Mesodermal cell (in vitro differentiated cells): ENCODE data around the gene COX4I2.

Experiments
- H3K27ac ChIP-seq: 2 replicates; pipeline ENCODE4 v1.7.0; 2013; ENCODE audit warnings: mild to moderate bottlenecking, low read depth, low read length, moderate library complexity; ENCODE audit not compliant: severe bottlenecking
- H3K36me3 ChIP-seq: 2 replicates; pipeline ENCODE4 v1.7.1; 2013; ENCODE audit warnings: mild to moderate bottlenecking, low read length, moderate library complexity; ENCODE audit not compliant: control insufficient read depth, insufficient read depth
- H3K4me1 ChIP-seq: one replicate; pipeline ENCODE4 v1.7.1; 2013; ENCODE audit warnings: mild to moderate bottlenecking, low read length; ENCODE audit not compliant: insufficient read depth, control insufficient read depth, poor library complexity, severe bottlenecking
- H3K4me3 ChIP-seq: 2 replicates; pipeline ENCODE4 v1.7.0; 2013; ENCODE audit warnings: low read length, control low read depth, mild to moderate bottlenecking; ENCODE audit not compliant: insufficient read depth, poor library complexity, severe bottlenecking; ENCODE audit errors: extremely low read depth
- H3K9me3 ChIP-seq: 2 replicates; pipeline ENCODE4 v1.7.1; 2013; ENCODE audit warnings: mild to moderate bottlenecking, low read length, moderate library complexity; ENCODE audit not compliant: control insufficient read depth
- WGBS, 2 experiments: methylation state at CpG; one replicate each; pipeline ENCODE4 v1.1.5; 2013; ENCODE audit warnings: missing lambda C conversion rate in 2 of 2; ENCODE audit not compliant: insufficient coverage in 2 of 2; 5-methylcytosine and 5-hydroxymethylcytosine counted together

The COX4I2 gene

DNA sequence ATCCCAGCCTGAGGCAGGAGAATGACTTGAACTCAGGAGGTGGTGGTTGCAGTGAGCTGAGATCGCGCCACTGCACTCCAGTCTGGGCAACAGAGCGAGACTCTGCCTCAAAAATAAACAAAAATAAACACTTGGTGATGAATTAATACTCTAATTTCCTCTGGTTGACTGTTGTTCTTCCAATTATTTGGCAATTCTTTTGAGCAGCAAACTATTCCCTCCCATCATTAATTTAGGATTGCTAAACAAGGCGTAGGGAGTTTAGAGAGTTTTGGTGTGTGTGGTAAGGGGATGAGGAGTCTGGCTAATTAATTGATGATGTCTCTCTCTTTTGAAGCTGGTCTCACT is 35.3 kb upstream of the COX4I2 start:
- Histone ChIP-seq H3K36me3 (peaks cover 19% of the 10 kb centered on the region), H3K4me1 (peaks cover 15% of the 10 kb centered on the region), H3K4me3 (no peak overlapping the region), H3K9me3 (no peaks in the 10 kb centered on the region), H3K27ac (peak overlapping the region; percentile 99)
- WGBS, 2 experiments = no CpG with 5 or more reads among the region's 4 CpGs

DNA sequence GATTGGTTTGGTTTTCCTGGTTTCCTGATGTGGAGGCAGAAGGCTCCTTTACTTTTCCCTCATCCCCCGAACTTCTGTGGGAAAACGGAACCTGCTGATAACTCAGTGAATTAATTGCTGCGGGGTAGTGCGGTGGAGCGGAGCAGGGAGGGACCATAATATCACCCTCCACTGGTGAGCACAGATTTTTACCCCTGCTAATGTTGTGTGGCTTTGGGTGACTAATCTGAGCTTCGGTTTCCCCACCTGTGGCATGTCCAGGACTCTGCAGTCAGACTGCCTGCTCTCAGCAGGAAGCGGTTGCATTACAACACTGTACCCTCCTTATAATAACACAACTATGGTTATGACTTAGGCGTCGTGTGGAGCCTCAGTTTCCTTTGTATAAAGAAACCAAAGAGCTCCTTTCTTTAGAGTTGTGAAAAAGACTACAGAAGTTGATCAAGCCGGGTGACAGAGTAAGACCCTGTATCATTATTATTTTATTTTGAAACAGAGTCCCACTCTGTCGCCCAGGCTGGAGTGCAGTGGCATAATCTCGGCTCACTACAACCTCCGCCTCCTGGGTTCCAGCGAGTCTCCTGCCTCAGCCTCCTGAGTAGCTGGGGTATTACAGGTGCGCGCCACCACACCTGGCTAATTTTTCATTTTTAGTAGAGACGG is 34.8 kb upstream of the COX4I2 start:
- H3K4me1 ChIP-seq = peaks cover 20% of the 10 kb centered on the region
- H3K9me3 ChIP-seq = no peaks in the 10 kb centered on the region
- H3K27ac ChIP-seq = peak overlapping the region; percentile 99
- WGBS, 2 experiments = 87 to 91% methylated on average over 11 of the region's 17 CpGs
- no peak overlapping the region for H3K4me3 ChIP-seq
- peaks cover 19% of the 10 kb centered on the region for H3K36me3 ChIP-seq

DNA sequence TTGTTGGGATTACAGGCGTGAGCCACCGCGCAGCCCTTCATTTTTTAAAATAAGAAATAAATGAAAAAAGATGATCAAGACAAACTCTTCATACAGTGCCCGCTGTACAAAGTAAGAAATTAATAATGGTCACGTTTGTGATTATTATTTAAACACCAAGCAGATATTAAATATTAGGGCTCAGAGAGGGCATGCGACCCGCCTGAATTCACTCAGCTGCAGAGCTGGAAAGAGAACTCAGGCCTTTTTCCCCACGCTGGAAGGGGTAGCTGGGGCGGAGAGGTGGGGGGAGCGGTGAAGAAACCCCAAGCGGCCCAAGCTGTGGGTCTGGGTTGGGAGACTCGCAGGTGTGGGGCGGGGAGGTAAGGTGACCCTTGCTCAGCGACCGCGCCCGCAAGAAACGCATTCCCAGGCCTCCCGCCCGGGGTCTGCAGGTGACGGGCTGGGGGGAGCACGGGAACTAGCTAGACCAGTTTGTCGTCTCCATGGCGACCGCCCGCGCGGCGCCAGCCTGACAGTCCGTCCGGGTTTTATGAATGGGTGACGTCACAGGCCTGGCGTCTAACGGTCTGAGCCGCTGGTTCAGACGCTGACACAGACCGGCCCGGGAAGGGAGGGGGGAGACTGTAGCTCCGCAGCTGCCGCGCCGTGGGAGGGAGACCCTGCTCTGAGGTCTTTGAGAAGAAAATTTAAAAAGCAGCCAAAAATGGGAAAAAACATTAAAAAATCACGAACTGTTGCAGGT is 33.7 kb upstream of the COX4I2 start:
- Histone ChIP-seq H3K4me3 (peak overlapping the region; percentile 91), H3K4me1 (peaks cover 27% of the 10 kb centered on the region), H3K9me3 (no peaks in the 10 kb centered on the region), H3K36me3 (peaks cover 19% of the 10 kb centered on the region), H3K27ac (peak overlapping the region; percentile 99)
- 4% methylated on average over 31 to 37 of the region's 43 CpGs for WGBS, 2 experiments

- Histone ChIP-seq H3K4me1 (peaks cover 27% of the 10 kb centered on the region), H3K9me3 (no peaks in the 10 kb centered on the region), H3K27ac (peak overlapping the region; percentile 99), H3K36me3 (peaks cover 19% of the 10 kb centered on the region), H3K4me3 (peak overlapping the region; percentile 91)
- 2 to 4% methylated on average over 10 to 13 of the region's 14 CpGs for WGBS, 2 experiments
Observed at GRCh38 chr20:31604567-31605030, 33.1 kb upstream of the COX4I2 start.

DNA sequence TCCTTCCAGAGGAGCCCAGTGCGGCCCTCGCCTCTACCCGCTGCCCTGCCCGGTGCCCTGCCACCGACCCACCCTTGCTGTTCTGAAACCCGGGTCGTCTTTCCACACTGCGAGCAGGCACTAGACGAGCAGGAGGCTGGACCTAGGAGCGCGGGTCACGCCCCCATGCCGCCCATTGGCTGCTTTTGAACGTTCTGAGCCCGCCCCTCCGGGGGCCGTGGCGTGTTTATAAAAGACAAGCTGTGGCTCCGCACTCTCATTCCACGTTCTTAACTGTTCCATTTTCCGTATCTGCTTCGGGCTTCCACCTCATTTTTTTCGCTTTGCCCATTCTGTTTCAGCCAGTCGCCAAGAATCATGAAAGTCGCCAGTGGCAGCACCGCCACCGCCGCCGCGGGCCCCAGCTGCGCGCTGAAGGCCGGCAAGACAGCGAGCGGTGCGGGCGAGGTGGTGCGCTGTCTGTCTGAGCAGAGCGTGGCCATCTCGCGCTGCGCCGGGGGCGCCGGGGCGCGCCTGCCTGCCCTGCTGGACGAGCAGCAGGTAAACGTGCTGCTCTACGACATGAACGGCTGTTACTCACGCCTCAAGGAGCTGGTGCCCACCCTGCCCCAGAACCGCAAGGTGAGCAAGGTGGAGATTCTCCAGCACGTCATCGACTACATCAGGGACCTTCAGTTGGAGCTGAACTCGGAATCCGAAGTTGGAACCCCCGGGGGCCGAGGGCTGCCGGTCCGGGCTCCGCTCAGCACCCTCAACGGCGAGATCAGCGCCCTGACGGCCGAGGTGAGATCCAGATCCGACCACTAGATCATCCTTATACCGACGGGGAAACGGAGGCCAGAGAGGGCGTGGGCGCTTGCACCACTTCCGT is 32.4 kb upstream of the COX4I2 start, which contains the start of gene ID1:
Gene ID1, plus strand, starts transcription at position 259 of the 871 bp plus-strand sequence. Its CDS starts 99 bp downstream, at position 358.
- Histone ChIP-seq H3K4me3 (peak within 1 kb of the TSS; percentile 91), H3K27ac (peak within 1 kb of the TSS; percentile 99), H3K9me3 (no peaks in the 10 kb centered on the region), H3K4me1 (peaks cover 27% of the 10 kb centered on the region), H3K36me3 (peaks cover 19% of the 10 kb centered on the region)
- 0% methylated on average over 71 of the region's 74 CpGs for WGBS, 2 experiments

DNA sequence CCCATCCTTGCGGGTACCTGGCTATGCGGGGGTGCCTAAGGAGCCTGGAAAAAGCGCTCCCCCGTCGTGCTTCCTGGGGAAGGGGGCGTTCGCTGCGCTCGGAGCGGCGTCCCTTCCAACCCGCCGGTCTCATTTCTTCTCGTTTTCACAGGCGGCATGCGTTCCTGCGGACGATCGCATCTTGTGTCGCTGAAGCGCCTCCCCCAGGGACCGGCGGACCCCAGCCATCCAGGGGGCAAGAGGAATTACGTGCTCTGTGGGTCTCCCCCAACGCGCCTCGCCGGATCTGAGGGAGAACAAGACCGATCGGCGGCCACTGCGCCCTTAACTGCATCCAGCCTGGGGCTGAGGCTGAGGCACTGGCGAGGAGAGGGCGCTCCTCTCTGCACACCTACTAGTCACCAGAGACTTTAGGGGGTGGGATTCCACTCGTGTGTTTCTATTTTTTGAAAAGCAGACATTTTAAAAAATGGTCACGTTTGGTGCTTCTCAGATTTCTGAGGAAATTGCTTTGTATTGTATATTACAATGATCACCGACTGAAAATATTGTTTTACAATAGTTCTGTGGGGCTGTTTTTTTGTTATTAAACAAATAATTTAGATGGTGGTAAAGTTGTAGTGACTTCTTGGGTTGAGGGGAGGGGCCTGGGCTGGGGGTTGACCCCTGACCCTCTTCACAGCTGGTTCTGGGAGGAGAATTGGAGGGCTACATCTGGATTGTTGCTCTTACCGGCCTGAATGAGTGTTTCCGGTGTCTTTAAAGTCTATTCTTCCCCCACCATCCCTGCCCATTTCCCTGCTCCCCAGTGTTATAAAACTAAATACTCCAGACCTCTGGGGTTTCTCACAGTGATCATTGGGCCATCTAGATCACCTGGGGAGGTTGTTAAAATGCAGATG is 31.6 kb upstream of the COX4I2 start:
- 0 to 1% methylated on average over 23 to 26 of the region's 39 CpGs for WGBS, 2 experiments
- Histone ChIP-seq H3K36me3 (peaks cover 19% of the 10 kb centered on the region), H3K4me3 (peak overlapping the region; percentile 91), H3K27ac (peak overlapping the region; percentile 99), H3K9me3 (no peaks in the 10 kb centered on the region), H3K4me1 (peaks cover 33% of the 10 kb centered on the region)

DNA sequence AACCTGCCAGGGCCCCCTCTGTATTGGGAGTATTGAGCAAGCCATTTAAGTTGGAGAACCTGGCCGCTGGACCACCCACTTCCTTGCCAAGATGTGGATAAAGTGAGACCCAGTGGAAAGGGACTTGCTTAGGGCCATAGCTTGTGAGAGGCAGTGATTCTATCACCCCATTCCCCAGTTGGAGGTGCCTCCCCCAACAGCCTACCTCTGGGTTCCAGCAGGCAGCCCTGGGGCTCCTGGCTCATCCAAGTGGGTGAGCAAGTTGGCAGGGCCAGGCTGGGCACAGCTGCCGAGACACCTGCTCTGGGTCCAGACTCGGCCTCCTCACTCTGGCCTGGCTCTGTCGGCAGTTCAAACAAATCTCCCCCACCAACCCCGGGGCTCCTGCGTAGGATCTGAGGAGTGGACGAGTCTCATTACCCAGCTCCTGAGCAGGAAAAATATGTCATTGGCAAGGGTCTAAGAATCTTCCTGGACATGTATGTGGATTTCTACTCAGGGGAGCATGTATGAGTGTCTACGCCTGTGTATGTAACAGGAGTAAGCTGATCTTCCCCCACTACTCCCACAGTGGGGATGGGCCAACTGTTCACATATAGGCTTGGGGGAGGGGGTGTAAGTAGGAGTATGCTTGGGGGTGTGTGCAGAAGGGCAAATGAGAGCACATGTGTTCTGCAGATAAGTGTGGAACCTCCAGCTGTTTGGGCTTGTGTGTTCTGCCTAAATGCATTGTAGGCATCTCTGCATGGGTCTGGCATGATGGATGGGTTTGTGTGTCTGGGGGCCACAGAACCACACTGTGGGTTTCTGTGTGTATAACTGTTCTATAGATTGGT is 30.7 kb upstream of the COX4I2 start:
- Histone ChIP-seq H3K27ac (peak overlapping the region; percentile 99), H3K36me3 (peaks cover 19% of the 10 kb centered on the region), H3K9me3 (no peaks in the 10 kb centered on the region), H3K4me1 (peaks cover 31% of the 10 kb centered on the region), H3K4me3 (peak overlapping the region; percentile 91)
- WGBS, 2 experiments = 3 to 13% methylated on average over 4 to 5 of the region's 8 CpGs

- Histone ChIP-seq H3K9me3 (no peaks in the 10 kb centered on the region), H3K27ac (peak overlapping the region; percentile 99), H3K4me1 (peaks cover 29% of the 10 kb centered on the region), H3K36me3 (peaks cover 19% of the 10 kb centered on the region), H3K4me3 (peak overlapping the region; percentile 91)
- 35 to 60% methylated on average over 2 to 4 of the region's 9 CpGs for WGBS, 2 experiments
Observed at GRCh38 chr20:31607640-31608250, 30.0 kb upstream of the COX4I2 start.

- Histone ChIP-seq H3K27ac (peak overlapping the region; percentile 99), H3K4me3 (peak overlapping the region; percentile 91), H3K9me3 (no peaks in the 10 kb centered on the region), H3K36me3 (peaks cover 19% of the 10 kb centered on the region), H3K4me1 (peaks cover 23% of the 10 kb centered on the region)
- WGBS, 2 experiments = 13 to 14% methylated on average over 30 to 35 of the region's 45 CpGs
Observed at GRCh38 chr20:31608251-31608945, 29.3 kb upstream of the COX4I2 start.
